ENCODE measurements around the gene PARD3. TPM values are rescaled to one million over a fixed set of nuclear protein-coding genes. Genes with fewer than 3 reads are reported as not detected.

PARD3 gene
- total and polyA plus RNA-seq, 2 donors (not counting 1 experiment from before 2014, with no cell fraction given), result 24.0 to 46.4 TPM

GRCh38 chr10:34288634-34289033 lies 526.5 kb downstream of the PARD3 start:
- Histone ChIP-seq H3K9ac (ENCODE audit: insufficient read depth, low read length) (no peak overlapping the region), H3K27ac (ENCODE audit: insufficient read depth, low read length) (no peak overlapping the region), H2AFZ (ENCODE audit: low read length) (no peak overlapping the region), H3K4me3 (replicated peaks in 1 of 4; ENCODE audit: control extremely low read depth in 1 of 4, insufficient read depth in 1 of 4, low read depth in 3 of 4, low read length in 4 of 4) (no peak overlapping the region), H3K36me3 (ENCODE audit: control insufficient read depth, insufficient read depth, low read length) (no peaks in the 10 kb centered on the region), H3K9me3 (ENCODE audit: control insufficient read depth, insufficient read depth, low read depth, low read length) (no peaks in the 10 kb centered on the region), H3K4me2 (ENCODE audit: extremely low read depth, insufficient read depth, low read length) (no peak overlapping the region), H3K4me1 (ENCODE audit: control insufficient read depth, extremely low read depth, insufficient read depth, low read length) (peaks cover 15% of the 10 kb centered on the region), H3K27me3 (ENCODE audit: control insufficient read depth, insufficient read depth, low read length) (no peaks in the 10 kb centered on the region), H4K20me1 (ENCODE audit: control insufficient read depth, extremely low read depth, insufficient read depth, low read length) (no peaks in the 10 kb centered on the region), H3K79me2 (ENCODE audit: control insufficient read depth, insufficient read depth, low read length) (no peaks in the 10 kb centered on the region)
- TF ChIP-seq CTCF (conservative IDR thresholded peaks at IDR 0.05 in 1 of 2, IDR thresholded peaks at IDR 0.05 in 1 of 2; ENCODE audit: low read depth in 1 of 2, low read length in 2 of 2) (no peak), EZH2 (IDR thresholded peaks at IDR 0.05; ENCODE audit: low read length, missing control alignments) (no peak)
- peak; percentile 37 to 55 for DNase-seq (ENCODE audit: low read depth in 2 of 2)

GRCh38 chr10:34286136-34286739 lies 528.9 kb downstream of the PARD3 start:
- Histone ChIP-seq H3K79me2 (ENCODE audit: control insufficient read depth, insufficient read depth, low read length) (no peaks in the 10 kb centered on the region), H3K36me3 (ENCODE audit: control insufficient read depth, insufficient read depth, low read length) (no peaks in the 10 kb centered on the region), H3K9ac (ENCODE audit: insufficient read depth, low read length) (no peak overlapping the region), H3K4me3 (replicated peaks in 1 of 4; ENCODE audit: control extremely low read depth in 1 of 4, insufficient read depth in 1 of 4, low read depth in 3 of 4, low read length in 4 of 4) (no peak overlapping the region), H3K4me2 (ENCODE audit: extremely low read depth, insufficient read depth, low read length) (no peak overlapping the region), H3K4me1 (ENCODE audit: control insufficient read depth, extremely low read depth, insufficient read depth, low read length) (peaks cover 17% of the 10 kb centered on the region), H4K20me1 (ENCODE audit: control insufficient read depth, extremely low read depth, insufficient read depth, low read length) (no peaks in the 10 kb centered on the region), H3K27ac (ENCODE audit: insufficient read depth, low read length) (no peak overlapping the region), H3K9me3 (ENCODE audit: control insufficient read depth, insufficient read depth, low read depth, low read length) (no peaks in the 10 kb centered on the region), H2AFZ (ENCODE audit: low read length) (peak overlapping the region; percentile 28), H3K27me3 (ENCODE audit: control insufficient read depth, insufficient read depth, low read length) (no peaks in the 10 kb centered on the region)
- no peak for TF ChIP-seq CTCF (conservative IDR thresholded peaks at IDR 0.05 in 1 of 2, IDR thresholded peaks at IDR 0.05 in 1 of 2; ENCODE audit: low read depth in 1 of 2, low read length in 2 of 2)
- no peak for TF ChIP-seq EZH2 (IDR thresholded peaks at IDR 0.05; ENCODE audit: low read length, missing control alignments)
- peak in 1 of 2 donors; percentile 48 for DNase-seq (ENCODE audit: low read depth in 2 of 2)

GRCh38 chr10:34281661-34282582 lies 533.2 kb downstream of the PARD3 start:
- no peak for TF ChIP-seq EZH2 (IDR thresholded peaks at IDR 0.05; ENCODE audit: low read length, missing control alignments)
- Histone ChIP-seq H3K4me1 (ENCODE audit: control insufficient read depth, extremely low read depth, insufficient read depth, low read length) (peaks cover 18% of the 10 kb centered on the region), H4K20me1 (ENCODE audit: control insufficient read depth, extremely low read depth, insufficient read depth, low read length) (no peaks in the 10 kb centered on the region), H3K27ac (ENCODE audit: insufficient read depth, low read length) (no peak overlapping the region), H3K4me3 (replicated peaks in 1 of 4; ENCODE audit: control extremely low read depth in 1 of 4, insufficient read depth in 1 of 4, low read depth in 3 of 4, low read length in 4 of 4) (no peak overlapping the region), H3K27me3 (ENCODE audit: control insufficient read depth, insufficient read depth, low read length) (no peaks in the 10 kb centered on the region), H2AFZ (ENCODE audit: low read length) (no peak overlapping the region), H3K79me2 (ENCODE audit: control insufficient read depth, insufficient read depth, low read length) (no peaks in the 10 kb centered on the region), H3K36me3 (ENCODE audit: control insufficient read depth, insufficient read depth, low read length) (no peaks in the 10 kb centered on the region), H3K9me3 (ENCODE audit: control insufficient read depth, insufficient read depth, low read depth, low read length) (no peaks in the 10 kb centered on the region), H3K9ac (ENCODE audit: insufficient read depth, low read length) (no peak overlapping the region), H3K4me2 (ENCODE audit: extremely low read depth, insufficient read depth, low read length) (no peak overlapping the region)
- no peak for DNase-seq (ENCODE audit: low read depth in 2 of 2)

Measured in fibroblast of lung (primary cell).